ENCODE data around the gene TMEM38B. TPM values are rescaled to one million over a fixed set of nuclear protein-coding genes. Genes with fewer than 3 reads are reported as not detected.

TMEM38B gene
- total RNA-seq, 4 donors from 2014 or later, result 7.4 to 12.5 (median 9.7) TPM

DNA sequence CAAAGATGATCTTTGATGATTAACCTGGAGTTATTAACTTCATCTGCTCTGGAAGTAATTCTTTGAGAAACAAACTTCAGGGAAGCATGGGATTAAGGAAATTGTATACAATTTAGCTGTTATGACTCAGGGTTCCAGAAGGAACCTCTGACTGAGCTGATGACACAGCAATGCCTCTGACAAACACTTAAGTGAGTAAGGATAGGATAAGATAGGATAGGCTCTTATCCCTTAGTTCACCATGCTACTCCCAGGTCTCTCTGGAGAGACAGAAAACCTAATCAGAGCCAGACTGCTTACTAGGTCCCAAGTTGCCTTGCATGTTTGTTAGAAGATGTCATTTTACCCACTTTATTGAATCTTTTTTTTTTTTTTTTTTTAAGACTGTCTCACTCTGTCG, 12.6 kb upstream of the TMEM38B start:
- no peak for DNase-seq (ENCODE audit: low spot score in 2 of 2)
- Histone ChIP-seq H3K27ac (no peak overlapping the region), H3K36me3 (no peaks in the 10 kb centered on the region), H3K27me3 (no peaks in the 10 kb centered on the region), H3K9me3 (no peaks in the 10 kb centered on the region), H3K4me3 (no peak overlapping the region), H3K4me1 (no peaks in the 10 kb centered on the region)
- 83% methylated on average over 1 of the region's 1 CpG for WGBS
- TF ChIP-seq CTCF (IDR thresholded peaks at IDR 0.05) (no peak), POLR2AphosphoS5 (IDR thresholded peaks at IDR 0.05) (no peak), POLR2A (IDR thresholded peaks at IDR 0.05) (no peak), EP300 (IDR thresholded peaks at IDR 0.05) (no peak)

- Histone ChIP-seq H3K4me3 (no peak overlapping the region), H3K27ac (no peak overlapping the region), H3K9me3 (no peaks in the 10 kb centered on the region), H3K27me3 (no peaks in the 10 kb centered on the region), H3K36me3 (no peaks in the 10 kb centered on the region), H3K4me1 (no peaks in the 10 kb centered on the region)
- DNase-seq (ENCODE audit: low spot score in 2 of 2), result no peak
- TF ChIP-seq CTCF (IDR thresholded peaks at IDR 0.05) (no peak), POLR2A (IDR thresholded peaks at IDR 0.05) (no peak), POLR2AphosphoS5 (IDR thresholded peaks at IDR 0.05) (no peak), EP300 (IDR thresholded peaks at IDR 0.05) (no peak)
- WGBS, result 80% methylated on average over 1 of the region's 1 CpG
Observed at GRCh38 chr9:105683688-105684275, 10.6 kb upstream of the TMEM38B start.

DNA sequence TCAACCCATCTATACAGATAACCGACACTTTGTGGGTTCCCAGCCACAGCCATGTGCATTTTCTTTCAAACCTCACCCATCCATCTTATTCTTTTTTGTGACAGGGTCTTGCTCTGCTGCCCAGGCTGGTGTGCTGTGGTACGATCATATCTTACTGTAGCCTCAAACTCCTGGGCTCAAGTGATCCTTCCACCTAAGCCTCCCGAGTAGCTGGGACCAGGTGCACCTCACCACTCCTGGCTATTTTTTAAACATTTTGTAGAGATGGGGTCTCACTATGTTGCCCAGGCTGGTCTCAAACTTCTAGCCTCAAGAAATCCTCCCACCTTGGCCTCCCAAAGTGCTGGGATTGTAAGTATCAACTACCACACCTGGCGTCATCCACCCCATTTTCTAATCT, 7.4 kb upstream of the TMEM38B start:
- WGBS, result 94% methylated on average over 4 of the region's 4 CpGs
- H3K36me3 ChIP-seq, result no peaks in the 10 kb centered on the region
- peaks cover 14% of the 10 kb centered on the region for H3K27me3 ChIP-seq
- H3K9me3 ChIP-seq, result no peaks in the 10 kb centered on the region
- TF ChIP-seq CTCF (IDR thresholded peaks at IDR 0.05), result no peak
- no peak for TF ChIP-seq EP300 (IDR thresholded peaks at IDR 0.05)
- TF ChIP-seq POLR2A (IDR thresholded peaks at IDR 0.05), result no peak
- TF ChIP-seq POLR2AphosphoS5 (IDR thresholded peaks at IDR 0.05), result no peak
- H3K27ac ChIP-seq, result no peak overlapping the region
- H3K4me1 ChIP-seq, result no peaks in the 10 kb centered on the region
- DNase-seq (ENCODE audit: low spot score in 2 of 2), result no peak
- H3K4me3 ChIP-seq, result no peak overlapping the region

DNA sequence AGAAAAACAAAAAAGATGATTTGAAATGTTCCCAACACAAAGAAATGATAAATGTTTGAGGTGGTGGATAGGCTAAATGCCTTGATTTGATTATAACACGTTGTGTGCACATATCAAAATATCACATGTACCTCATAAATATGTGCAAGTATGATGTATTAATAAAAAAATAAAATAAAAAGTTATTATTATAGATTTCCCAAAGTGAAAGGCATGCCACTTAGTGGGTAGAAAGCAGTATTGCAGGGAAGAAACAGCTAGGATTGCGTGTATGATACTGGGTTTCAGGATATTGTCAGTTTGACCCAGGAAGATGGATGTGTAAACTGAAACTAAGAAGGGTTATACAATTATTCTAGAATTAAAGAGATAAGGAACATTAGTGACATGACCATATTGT, 3.6 kb upstream of the TMEM38B start:
- Histone ChIP-seq H3K9me3 (no peaks in the 10 kb centered on the region), H3K27ac (no peak overlapping the region), H3K36me3 (no peaks in the 10 kb centered on the region), H3K4me1 (peaks cover 19% of the 10 kb centered on the region), H3K27me3 (peaks cover 32% of the 10 kb centered on the region), H3K4me3 (no peak overlapping the region)
- DNase-seq (ENCODE audit: low spot score in 2 of 2), result no peak
- TF ChIP-seq POLR2A (IDR thresholded peaks at IDR 0.05) (no peak), CTCF (IDR thresholded peaks at IDR 0.05) (peak in 1 of 2 donors; percentile 21), POLR2AphosphoS5 (IDR thresholded peaks at IDR 0.05) (no peak)
- 55% methylated on average over 2 of the region's 2 CpGs for whole genome bisulfite sequencing

DNA sequence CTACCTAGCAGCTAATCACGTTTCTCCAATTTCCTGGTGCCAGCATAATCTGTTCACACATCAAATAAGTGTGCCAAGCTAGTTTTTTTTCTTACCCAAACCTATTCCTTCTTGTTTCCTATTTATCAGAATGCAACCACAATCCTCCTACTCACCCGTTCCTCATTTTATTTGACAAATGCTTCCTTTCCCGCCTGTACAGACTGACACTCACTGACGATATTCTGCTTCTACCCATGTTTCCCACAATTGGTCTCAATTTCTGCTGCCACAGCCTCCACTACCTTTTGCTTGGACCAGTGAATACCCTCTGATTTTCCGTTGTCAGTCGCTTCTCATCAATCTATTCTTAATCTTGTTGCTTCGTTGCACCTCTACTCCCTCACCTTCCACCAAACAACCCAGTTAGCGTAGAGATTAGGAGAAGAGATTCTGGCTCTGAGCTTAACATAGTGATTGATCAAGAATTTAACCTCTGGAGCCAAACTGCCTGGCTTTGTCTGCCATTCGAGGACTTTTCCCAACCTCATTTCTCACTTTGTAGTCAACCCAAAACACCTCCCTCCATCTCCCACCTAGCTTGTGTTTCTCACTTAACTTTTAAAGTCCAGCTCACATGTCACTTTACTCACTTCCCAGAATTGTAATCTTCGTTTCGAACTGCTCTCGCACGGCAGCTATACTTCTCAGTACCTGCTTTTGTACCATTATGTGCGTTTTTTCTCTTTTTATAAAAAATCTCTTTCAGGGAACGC, 729 bp upstream of the TMEM38B start:
- no peak overlapping the region for H3K27ac ChIP-seq
- DNase-seq (ENCODE audit: low spot score in 2 of 2), result no peak
- TF ChIP-seq CTCF (IDR thresholded peaks at IDR 0.05), result no peak
- no peak for TF ChIP-seq POLR2A (IDR thresholded peaks at IDR 0.05)
- no peak for TF ChIP-seq EP300 (IDR thresholded peaks at IDR 0.05)
- TF ChIP-seq POLR2AphosphoS5 (IDR thresholded peaks at IDR 0.05), result no peak
- no peaks in the 10 kb centered on the region for H3K36me3 ChIP-seq
- H3K27me3 ChIP-seq, result peaks cover 32% of the 10 kb centered on the region
- 5% methylated on average over 15 of the region's 15 CpGs for WGBS
- H3K4me3 ChIP-seq, result peak overlapping the region; percentile 94
- no peaks in the 10 kb centered on the region for H3K9me3 ChIP-seq
- peaks cover 19% of the 10 kb centered on the region for H3K4me1 ChIP-seq
